ENCODE results near the gene MUC12. TPM values are rescaled to one million over a fixed set of nuclear protein-coding genes. Genes with fewer than 3 reads are reported as not detected.
"Not testable (repeated sequence)": the region's sequence is repeated elsewhere in the genome, so short reads cannot be mapped to it uniquely, and the experiment has no call there.

MUC12 gene
- total RNA-seq, 1 donor from 2014 or later, result under 0.01 TPM

GRCh38 chr7:100975371-100975821, 6.0 kb downstream of the MUC12 start:
- no peaks in the 10 kb centered on the region for H3K27me3 ChIP-seq (ENCODE audit: control insufficient read depth, insufficient read depth, low read length)
- no peaks in the 10 kb centered on the region for H3K36me3 ChIP-seq (ENCODE audit: control insufficient read depth, insufficient read depth, low read length)
- H3K4me3 ChIP-seq (ENCODE audit: low read depth, low read length), result no peak overlapping the region
- FAIRE-seq (peak; percentile 62), DNase-seq (ENCODE audit: low read depth) (no peak)
- TF ChIP-seq CTCF (IDR thresholded peaks at IDR 0.05; ENCODE audit: insufficient read depth, low read length, severe bottlenecking), result no peak

DNA sequence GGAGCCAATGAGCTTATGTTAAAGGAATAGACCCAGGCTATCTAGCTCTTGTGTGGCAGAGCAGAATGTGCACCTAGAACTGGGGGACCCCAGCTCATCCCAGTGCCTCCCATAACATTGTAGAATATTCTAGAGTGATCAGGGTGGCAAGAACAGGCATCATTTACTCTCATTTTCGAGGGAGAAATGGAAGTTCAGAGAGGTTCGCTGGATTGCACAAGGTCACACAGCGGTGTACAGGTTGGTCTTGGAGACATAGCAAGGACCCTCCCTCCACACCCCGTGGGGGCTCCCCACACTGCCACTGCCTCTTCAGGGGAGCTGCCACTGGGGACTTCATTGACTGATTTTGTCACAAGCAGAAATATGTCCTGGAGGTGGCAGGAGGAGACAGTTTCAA, 8.9 kb downstream of the MUC12 start:
- FAIRE-seq (no peak), DNase-seq (ENCODE audit: low read depth) (no peak)
- TF ChIP-seq CTCF (IDR thresholded peaks at IDR 0.05; ENCODE audit: insufficient read depth, low read length, severe bottlenecking), result no peak
- no peak overlapping the region for H3K4me3 ChIP-seq (ENCODE audit: low read depth, low read length)
- no peaks in the 10 kb centered on the region for H3K27me3 ChIP-seq (ENCODE audit: control insufficient read depth, insufficient read depth, low read length)
- H3K36me3 ChIP-seq (ENCODE audit: control insufficient read depth, insufficient read depth, low read length), result no peaks in the 10 kb centered on the region

DNA sequence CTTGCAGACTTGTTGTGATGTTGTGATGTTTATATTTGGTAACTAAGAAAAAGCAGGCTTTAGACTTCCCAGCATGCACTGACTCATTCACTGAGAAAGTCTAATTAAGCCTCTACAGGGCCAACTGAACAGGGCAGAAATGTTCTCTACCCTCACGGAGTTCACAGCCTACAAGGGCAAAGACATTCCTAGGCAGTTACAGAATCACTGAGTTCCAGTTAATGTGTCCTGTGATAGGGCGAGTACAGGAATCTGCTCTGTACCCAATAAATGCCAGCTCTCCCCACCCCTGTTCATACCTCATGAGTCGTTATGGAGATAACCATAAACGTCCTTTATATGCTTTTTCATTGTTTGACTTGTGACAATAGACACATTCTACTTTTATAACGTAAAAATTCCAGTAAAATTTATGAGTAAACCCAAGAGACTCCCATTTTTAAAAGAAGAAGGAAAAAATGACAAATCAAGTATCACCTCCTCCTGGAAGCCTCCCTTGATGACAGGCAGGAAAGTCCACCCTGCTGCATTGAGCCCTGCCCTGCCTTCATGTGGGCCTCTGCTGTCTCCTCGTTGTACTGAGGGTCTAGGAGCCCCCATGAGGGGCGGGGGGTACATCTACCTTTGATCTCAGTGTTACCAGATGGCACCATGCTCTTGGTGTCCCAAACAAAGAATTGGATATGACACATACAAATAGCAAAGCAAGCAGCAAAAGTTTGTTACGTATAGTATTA, 14.3 kb downstream of the MUC12 start:
- Histone ChIP-seq H3K27me3 (ENCODE audit: control insufficient read depth, insufficient read depth, low read length) (no peaks in the 10 kb centered on the region), H3K36me3 (ENCODE audit: control insufficient read depth, insufficient read depth, low read length) (no peaks in the 10 kb centered on the region), H3K4me3 (ENCODE audit: low read depth, low read length) (no peak overlapping the region)
- no peak for TF ChIP-seq CTCF (IDR thresholded peaks at IDR 0.05; ENCODE audit: insufficient read depth, low read length, severe bottlenecking)
- FAIRE-seq, result no peak
- DNase-seq (ENCODE audit: low read depth), result peak; percentile 73

DNA sequence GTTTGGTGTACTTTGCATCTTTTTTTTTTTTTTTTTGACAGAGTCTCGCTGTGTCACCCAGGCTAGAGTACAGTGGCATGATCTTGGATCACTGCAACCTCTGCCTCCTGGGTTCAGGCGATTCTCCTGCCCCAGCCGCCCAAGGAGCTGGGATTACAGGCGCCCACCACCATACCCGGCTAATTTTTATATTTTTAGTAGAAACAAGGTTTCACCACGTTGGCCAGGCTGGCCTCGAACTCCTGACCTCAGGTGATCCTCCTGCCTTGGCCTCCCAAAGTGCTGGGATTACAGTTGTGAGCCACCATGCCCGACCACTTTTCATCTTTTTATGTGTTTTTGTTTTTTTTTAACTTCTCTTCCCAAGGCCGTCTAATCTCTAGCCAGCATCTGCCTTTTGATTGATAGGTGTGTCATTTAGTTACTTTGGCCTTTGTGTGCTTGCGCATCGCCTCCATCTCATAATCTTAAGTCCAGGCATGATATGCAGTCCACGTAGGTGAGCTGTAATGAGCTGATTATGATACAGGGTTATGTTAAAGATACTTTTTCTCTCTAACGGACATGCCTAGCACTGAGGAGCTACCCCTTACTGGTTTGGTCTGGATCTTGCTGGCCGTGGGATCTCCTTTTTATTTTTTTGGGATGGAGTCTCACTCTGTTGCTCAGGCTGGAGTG, 15.0 kb downstream of the MUC12 start:
- not testable (repeated sequence) for FAIRE-seq; DNase-seq (ENCODE audit: low read depth)

DNA sequence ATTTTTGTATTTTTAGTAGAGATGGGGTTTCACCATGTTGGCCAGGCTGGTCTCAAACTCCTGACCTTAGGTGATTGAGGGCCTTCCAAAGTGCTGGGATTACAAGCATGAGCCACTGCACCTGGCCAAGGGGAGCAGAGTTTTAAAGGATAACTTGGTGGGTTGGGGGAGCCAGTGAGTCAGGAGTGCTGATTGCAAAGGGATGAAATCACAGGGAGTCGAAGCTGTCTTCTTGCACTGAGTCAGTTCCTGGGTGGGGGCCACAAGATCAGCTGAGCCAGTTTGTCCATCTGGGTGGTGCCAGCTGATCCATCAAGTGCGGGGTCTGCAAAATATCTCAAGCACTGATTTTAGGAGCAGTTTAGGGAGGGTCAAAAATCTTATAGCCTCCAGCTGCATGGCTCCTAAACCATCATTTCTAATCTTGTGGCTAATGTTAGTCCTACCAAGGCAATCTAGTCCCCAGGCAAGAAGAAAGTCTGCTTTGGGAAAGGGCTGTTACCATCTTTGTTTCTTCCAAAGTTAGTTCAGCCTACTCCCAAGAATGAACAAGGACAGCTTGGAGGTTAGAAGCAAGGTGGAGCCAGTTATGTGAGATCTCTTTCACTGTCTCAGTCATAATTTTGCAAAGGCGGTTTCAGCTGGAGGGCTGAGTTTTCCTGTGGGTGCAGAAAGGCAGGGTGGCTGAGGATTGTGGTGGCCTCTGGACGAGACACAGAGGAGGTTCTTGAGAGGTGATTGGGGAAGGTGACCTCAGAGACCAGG, 15.8 kb downstream of the MUC12 start:
- not testable (repeated sequence) for H3K27me3 ChIP-seq (ENCODE audit: control insufficient read depth, insufficient read depth, low read length); H3K36me3 ChIP-seq (ENCODE audit: control insufficient read depth, insufficient read depth, low read length); H3K4me3 ChIP-seq (ENCODE audit: low read depth, low read length); FAIRE-seq
- peak; percentile 51 for DNase-seq (ENCODE audit: low read depth)

More for the DNA sequence above, 15.0 kb downstream of the MUC12 start:
- H3K36me3 ChIP-seq (ENCODE audit: control insufficient read depth, insufficient read depth, low read length); H3K27me3 ChIP-seq (ENCODE audit: control insufficient read depth, insufficient read depth, low read length); H3K4me3 ChIP-seq (ENCODE audit: low read depth, low read length): not testable (repeated sequence)

- no peak overlapping the region for H3K4me3 ChIP-seq (ENCODE audit: low read depth, low read length)
- no peak for TF ChIP-seq CTCF (IDR thresholded peaks at IDR 0.05; ENCODE audit: insufficient read depth, low read length, severe bottlenecking)
- FAIRE-seq, result no peak
Observed at GRCh38 chr7:100991631-100992030, 22.3 kb downstream of the MUC12 start.

DNA sequence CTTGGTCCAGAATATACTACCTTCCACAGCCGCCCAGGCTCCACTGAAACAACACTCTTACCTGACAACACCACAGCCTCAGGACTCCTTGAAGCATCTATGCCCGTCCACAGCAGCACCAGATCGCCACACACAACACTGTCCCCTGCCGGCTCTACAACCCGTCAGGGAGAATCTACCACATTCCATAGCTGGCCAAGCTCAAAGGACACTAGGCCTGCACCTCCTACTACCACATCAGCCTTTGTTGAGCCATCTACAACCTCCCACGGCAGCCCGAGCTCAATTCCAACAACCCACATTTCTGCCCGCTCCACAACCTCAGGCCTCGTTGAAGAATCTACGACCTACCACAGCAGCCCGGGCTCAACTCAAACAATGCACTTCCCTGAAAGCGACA, 22.9 kb downstream of the MUC12 start:
- not testable (repeated sequence) for FAIRE-seq; H3K27me3 ChIP-seq (ENCODE audit: control insufficient read depth, insufficient read depth, low read length); H3K4me3 ChIP-seq (ENCODE audit: low read depth, low read length); H3K36me3 ChIP-seq (ENCODE audit: control insufficient read depth, insufficient read depth, low read length); DNase-seq (ENCODE audit: low read depth)

More at GRCh38 chr7:100991631-100992030, 22.3 kb downstream of the MUC12 start:
- DNase-seq (ENCODE audit: low read depth), result no peak
- Histone ChIP-seq H3K27me3 (ENCODE audit: control insufficient read depth, insufficient read depth, low read length) (no peaks in the 10 kb centered on the region), H3K36me3 (ENCODE audit: control insufficient read depth, insufficient read depth, low read length) (no peaks in the 10 kb centered on the region)

DNA sequence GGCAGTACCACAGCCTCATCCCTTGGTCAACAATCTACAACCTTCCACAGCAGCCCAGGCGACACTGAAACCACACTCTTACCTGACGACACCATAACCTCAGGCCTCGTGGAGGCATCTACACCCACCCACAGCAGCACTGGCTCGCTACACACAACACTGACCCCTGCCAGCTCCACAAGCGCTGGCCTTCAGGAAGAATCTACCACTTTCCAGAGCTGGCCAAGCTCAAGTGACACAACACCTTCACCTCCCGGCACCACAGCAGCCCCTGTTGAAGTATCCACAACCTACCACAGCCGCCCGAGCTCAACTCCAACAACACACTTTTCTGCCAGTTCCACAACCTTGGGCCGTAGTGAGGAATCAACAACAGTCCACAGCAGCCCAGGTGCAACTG, 25.3 kb downstream of the MUC12 start:
- not testable (repeated sequence) for H3K36me3 ChIP-seq (ENCODE audit: control insufficient read depth, insufficient read depth, low read length); DNase-seq (ENCODE audit: low read depth); H3K4me3 ChIP-seq (ENCODE audit: low read depth, low read length); H3K27me3 ChIP-seq (ENCODE audit: control insufficient read depth, insufficient read depth, low read length); FAIRE-seq

DNA sequence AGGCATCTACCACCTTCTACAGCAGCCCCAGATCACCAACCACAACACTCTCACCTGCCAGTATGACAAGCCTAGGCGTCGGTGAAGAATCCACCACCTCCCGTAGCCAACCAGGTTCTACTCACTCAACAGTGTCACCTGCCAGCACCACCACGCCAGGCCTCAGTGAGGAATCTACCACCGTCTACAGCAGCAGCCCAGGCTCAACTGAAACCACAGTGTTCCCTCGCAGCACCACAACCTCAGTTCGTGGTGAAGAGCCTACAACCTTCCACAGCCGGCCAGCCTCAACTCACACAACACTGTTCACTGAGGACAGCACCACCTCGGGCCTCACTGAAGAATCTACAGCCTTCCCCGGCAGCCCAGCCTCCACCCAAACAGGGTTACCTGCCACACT, 29.2 kb downstream of the MUC12 start:
- not testable (repeated sequence) for H3K27me3 ChIP-seq (ENCODE audit: control insufficient read depth, insufficient read depth, low read length); H3K4me3 ChIP-seq (ENCODE audit: low read depth, low read length); H3K36me3 ChIP-seq (ENCODE audit: control insufficient read depth, insufficient read depth, low read length); FAIRE-seq; DNase-seq (ENCODE audit: low read depth)

GRCh38 chr7:100999334-100999733, 30.0 kb downstream of the MUC12 start:
- not testable (repeated sequence) for H3K4me3 ChIP-seq (ENCODE audit: low read depth, low read length); H3K27me3 ChIP-seq (ENCODE audit: control insufficient read depth, insufficient read depth, low read length); DNase-seq (ENCODE audit: low read depth); H3K36me3 ChIP-seq (ENCODE audit: control insufficient read depth, insufficient read depth, low read length); FAIRE-seq

All from bronchial epithelial cell (primary cell).